NCI-H2107 treated with DMSO at 0.1 percent for 48 hours (cell line): ENCODE measurements around the gene SCN5A.
"Not testable (repeated sequence)": the region's sequence is repeated elsewhere in the genome, so short reads cannot be mapped to it uniquely, and the experiment has no call there.

Experiments used
- DNase-seq: peaks from one replicate; lab custom pipeline; 2025; ENCODE audit not compliant: unreplicated experiment; lab: John Stamatoyannopoulos, UW

The SCN5A gene

GRCh38 chr3:38580450-38581382 is 68.8 kb downstream of the SCN5A start:
- DNase-seq, result no peak

DNA sequence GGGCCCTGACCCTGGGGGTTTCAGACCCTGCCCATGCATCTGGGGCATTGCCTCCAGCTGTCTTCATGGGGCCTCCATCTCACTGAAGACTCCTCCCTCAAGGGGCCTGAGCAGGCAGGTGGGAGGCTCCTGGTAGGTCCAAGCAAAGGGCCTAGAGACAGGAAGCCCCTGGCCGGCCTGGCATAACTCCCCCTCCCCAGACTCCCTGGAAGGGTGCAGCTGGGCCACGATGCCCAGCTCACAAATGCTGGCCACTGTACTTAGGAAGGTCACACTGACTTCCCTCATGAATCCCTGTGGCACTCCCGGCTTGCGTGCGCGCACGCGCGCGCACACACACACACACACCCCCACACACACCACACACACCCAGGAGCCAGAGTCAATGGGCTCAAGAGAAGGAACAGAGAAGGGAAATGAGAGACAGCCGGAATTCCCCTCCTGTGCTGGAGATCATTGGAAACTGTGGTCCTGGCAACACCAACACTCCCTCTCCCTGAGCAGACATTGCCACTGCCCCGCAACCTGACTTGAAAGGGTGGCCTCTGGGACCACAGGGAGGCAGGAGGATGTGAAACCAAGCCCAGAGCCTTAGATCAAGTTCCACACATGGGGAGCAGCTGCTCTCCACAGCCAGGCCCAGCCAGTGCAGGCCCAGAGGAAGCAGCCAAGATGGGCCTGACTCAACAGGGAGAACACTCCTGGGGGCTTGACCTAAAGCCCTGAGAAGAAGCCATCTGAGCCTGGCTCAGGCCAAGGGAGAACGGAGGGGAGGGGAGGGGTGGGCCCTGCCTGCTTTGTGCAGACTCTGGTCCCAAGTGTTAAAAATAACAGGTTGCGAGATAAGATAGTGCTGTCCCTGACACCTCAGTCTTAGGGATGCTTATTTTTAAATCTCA is 69.7 kb downstream of the SCN5A start:
- DNase-seq, result no peak

GRCh38 chr3:38579141-38579540 is 70.3 kb downstream of the SCN5A start:
- DNase-seq, result peak; percentile 12

DNA sequence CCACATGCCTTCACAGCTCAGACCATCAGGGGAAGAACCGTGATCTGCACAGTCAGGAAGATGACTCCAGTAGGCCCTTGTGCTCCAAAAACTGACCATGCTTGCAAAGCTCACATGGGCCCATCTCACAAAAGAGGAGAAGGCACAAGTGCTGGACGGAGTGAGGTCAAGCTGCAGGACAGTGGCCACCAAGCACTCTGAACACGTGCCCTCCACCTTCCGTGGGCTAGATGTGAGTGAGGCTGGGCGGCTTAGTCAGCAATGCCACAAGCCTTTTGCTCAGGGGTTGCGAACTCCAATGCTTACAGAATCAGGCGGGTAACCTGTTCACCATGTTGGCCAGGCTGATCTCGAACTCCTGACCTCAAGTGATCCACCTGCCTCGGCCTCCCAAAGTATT is 70.9 kb downstream of the SCN5A start:
- no peak for DNase-seq

- DNase-seq, result no peak
Observed at GRCh38 chr3:38578081-38578475, 71.4 kb downstream of the SCN5A start.

DNA sequence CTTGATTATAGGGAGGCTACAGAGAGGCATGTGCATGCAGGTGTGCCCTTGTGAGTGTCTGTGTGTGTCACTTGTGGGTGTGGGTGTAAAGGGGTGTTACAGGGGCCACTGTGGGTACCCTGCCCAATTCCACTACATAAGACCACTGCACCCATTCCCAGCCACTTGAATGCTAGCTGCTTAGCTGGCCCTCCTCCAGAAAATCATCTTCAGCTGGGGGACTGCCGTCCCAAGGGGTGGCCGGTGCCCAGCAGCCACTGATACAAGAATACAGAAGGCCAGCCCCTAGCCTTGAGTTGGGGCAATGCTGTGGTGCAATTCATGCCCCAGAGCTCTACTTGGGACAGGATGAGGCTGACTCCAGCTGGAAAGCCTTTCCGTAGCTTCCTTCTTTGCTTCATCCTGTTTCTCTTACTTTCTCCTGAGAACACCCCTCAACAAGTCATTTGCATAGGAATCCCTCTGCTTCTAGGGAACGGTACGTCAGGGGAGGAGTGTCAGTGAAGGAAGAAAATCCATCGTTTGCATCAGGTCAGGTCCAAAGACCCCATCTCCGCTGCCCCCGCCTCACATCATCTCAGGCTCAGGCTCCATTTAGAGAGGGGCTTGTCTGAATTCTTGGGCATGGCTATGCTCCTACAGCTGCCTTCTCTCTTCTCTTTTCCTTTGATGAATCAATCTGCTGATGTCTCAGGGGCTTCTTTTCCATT is 72.0 kb downstream of the SCN5A start:
- DNase-seq, result no peak

DNA sequence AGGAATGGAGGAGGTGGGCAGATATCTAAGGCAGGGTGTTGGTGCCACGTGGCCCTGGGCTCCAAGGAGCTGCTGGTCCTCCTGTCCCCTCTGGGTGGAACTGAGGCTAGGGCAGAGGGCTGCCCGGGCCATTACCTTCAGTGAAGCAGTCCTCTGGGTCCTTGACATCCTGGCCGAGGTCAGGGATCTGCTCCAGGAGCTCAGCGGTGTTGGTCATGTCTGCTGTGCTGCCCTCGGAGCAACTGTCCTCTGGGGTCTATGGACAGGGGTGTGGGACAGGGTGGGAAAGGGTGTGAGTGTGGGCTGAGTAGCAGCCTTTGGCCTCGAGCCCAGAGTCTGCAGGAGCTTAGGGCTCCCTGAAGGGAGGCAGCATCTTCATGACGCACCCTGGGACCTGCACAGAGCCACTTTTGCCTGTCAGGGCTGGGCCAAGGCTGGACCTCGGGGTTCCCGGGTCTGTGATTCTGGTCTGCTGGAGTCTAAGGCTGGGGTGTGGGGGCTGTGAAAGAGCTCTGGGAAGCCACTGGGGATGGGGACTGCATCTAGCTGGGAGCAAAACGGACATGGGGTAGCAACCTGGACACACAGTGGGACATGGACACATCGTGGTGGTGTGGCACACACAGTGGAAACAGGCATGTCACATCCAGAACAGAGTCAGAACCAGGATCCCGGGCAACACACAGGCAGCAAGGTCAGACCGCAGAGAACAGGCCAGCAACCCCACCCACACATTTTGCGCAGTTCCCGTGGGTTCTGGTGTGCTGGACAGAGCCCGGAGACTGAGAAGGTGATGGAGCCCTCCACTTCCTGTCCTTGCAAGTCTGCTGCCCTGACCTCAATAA is 72.7 kb downstream of the SCN5A start:
- no peak for DNase-seq

GRCh38 chr3:38576131-38576525 is 73.4 kb downstream of the SCN5A start:
- no peak for DNase-seq

- no peak for DNase-seq
Observed at GRCh38 chr3:38575279-38575843, 74.1 kb downstream of the SCN5A start.

DNA sequence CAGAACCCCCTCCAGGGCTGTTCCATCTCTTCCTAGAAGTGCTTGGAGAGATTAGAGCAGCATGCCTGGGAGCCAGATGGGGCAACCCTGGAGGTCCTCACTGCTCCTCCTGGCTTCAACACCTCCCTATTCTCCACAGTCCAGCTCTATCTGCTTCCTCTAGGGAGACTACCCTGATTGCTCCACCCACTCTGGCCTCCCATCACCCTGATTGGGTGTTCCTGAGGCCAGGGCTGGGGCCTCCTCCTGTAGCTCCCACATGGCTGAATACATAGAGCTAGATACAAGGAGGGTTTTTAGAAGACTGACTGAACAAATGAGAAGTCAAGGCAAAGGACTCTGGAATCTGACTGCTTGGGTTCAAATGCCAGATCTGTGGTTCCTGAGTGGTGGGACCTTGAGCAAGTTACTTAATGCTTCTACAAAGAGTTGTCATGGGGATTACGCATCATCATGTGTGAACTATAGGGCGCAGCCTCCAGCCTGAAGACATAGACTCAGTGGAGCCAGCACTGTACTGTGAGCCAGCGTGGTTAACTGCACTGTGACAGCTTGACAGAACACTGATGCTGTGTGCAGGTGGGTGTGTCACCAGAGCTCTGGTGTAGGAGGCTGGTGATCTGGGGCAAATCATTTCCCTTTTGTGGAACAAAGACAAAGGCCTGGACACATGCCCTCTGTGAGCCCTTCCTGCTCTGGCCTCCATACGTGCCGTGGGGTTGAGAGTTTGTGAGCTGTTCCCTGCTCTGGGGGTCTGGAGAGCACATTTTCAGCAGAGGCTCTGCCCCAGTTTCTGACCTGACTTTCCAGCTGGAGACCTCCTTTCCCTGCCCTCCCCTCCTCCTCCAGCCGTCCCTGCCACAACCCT is 74.8 kb downstream of the SCN5A start:
- DNase-seq, result no peak

DNA sequence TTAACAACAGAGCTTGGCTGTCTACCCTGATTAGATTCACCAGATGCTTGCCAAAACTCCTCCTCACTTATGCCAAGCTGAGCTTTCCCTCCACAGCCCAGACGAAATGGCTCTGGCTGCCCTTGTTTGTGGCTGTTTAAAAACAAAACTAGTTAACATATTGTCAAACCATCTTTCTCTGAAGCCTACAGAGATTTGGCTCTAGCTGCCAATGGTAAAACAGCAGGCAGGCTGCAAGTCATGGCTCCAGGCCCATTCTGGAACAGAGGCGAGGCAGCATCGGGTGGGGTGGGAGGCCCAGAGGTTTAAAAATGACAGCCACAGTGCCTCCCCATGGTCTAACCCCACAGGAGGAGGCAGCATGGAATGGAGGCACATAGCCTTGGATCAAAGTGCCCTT is 75.9 kb downstream of the SCN5A start:
- DNase-seq, result no peak

DNA sequence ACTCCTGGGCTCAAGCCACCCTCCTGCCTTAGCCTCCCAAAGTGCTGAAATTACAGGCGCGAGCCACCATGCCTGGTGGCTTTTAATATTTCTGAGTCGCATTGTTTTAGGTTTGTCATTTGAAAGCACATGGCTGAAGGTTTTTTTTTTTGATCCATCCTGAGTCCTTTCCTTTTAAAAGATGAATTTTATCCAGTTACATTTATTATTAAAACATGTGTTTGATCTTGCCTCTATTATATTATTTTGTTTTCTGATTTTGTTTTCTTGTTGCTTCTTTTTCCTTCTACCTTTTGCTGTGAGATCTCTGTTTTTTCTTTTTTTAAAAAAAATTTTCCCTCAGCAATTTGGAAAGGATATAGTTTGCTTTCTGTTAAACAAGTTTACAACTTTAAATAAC is 76.4 kb downstream of the SCN5A start:
- no peak for DNase-seq

DNA sequence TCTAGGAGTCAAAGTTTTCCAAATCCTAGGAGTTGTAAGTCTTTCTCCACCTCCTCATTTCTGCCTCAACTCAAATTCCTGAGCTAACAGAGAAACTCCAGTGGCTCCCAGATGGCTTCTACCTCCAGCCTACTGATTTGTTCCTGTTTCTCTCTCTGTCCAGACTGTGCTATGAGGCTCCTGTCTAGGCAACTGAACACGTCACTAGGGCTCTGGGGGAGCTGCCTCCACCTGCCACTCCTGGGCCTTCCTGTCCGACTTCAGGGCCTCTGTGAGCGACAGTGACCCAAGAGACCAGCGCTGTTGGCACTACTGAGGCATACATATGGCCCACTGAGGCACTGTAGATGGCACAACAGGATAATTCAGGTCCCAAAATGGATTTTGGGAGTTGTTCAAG is 82.0 kb downstream of the SCN5A start:
- no peak for DNase-seq

DNA sequence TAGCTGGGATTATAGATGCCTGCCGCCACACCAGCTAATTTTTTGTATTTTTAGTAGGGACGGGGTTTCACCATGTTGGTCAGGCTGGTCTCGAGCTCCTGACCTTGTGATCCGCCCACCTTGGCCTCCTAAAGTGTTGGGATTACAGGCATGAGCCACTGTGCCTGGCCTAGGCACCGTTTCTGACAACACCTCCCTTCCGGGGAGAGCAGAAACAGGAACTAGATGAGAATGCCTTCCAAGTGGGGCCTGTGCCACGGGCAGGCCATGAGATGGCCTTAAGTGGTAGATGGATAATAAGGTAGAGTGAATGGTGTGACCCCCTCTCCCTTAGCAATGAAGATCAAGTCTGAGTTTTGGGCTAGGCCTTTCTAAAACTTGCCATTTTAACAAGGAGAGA is 82.7 kb downstream of the SCN5A start:
- DNase-seq, result not testable (repeated sequence)

- DNase-seq, result no peak
Observed at GRCh38 chr3:38566215-38566528, 83.3 kb downstream of the SCN5A start.

DNA sequence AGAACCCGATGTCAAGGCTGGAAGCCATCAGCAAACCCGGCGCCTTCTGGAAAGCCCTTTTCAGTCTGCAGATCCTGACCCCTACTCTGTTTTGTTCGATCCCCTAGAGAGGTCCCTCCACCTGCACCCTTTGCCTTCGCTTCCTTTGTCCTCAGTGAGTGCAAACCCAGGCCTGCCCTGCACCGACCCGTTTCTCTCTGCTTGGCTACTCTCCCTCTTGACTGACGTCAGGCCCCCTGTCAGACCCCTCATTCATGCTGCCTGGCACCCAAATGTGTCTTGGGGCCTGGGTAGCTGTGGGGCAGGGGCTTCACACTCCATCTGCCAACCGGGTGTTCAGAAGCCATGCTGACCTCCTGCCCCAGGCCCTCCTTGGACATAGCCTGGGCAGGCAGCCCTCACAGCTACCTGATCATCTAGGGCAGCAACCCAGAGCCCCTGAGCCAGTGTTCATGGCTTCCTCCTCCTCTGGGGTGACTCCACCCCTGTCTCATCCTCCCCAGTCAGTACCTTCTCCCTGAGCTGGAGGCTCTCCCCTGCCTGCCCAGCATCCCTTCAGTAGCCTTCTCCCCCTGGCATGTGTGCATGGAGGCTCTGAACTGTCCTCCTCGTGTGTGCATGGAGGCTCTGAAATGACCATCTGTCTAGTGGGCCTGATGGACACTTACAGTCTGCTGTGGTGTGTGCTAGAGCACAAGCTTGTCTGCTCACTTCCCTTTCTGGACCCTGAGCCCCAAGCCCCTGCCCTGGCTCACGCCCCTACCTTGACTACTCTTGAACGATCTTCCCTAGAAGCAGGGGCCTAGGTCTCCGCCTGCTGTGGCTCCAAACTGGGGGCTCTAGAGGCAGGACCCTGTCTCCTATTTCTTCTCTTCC is 83.9 kb downstream of the SCN5A start:
- DNase-seq, result no peak

DNA sequence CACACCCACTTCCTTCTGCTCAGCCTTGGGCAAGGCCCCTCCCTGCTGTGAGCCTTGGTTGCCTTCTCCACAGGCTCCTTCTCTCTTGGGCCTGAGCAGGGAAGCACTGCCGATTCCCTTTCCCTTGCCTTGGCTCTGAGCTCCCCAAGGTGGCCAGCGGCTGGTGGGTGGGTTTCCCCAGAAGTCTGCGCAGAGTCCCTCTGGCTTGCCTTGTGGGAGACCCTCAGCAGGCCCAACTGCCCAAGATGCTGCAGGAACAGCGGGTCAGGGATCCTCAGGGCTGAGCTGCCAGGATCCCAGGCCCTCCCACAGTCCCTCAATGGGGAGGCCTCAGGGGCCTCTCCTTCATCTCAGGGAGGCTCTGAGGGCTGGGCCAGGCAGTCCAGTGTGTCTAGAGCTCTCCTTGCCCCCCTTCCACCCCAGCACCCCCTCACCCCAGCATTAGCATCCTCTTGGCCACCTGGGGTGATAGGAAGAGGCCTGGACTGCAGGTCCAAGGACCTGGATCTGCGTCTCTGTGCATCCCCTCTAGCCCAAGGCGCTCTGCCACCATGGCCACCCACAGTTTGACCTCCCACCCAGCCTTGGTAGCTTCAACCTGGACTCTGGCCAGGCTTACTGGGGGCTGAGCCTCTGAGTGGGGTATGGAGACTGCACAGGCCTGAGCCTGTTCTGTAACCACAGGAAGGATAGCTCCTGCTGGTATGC is 84.7 kb downstream of the SCN5A start:
- no peak for DNase-seq

- DNase-seq, result no peak
Observed at GRCh38 chr3:38563886-38564270, 85.6 kb downstream of the SCN5A start.
